Measurements from ENCODE around the gene ZP4. TPM values are rescaled to one million over a fixed set of nuclear protein-coding genes. Genes with fewer than 3 reads are reported as not detected.

Gene ZP4
- total and polyA plus RNA-seq, 10 donors, result not detected

GRCh38 chr1:237931581-237931980, 40.9 kb upstream of the ZP4 start:
- WGBS, 5 donors, result 17 to 33% (median 28%) methylated on average over 4 of the region's 4 CpGs
- intact Hi-C loops (cut with DNase I; ENCODE audit: low total_unique reads), result no loop called here
- no peaks in the 10 kb centered on the region for H3K4me1 ChIP-seq
- TF ChIP-seq POLR2AphosphoS5 (IDR thresholded peaks at IDR 0.05), result no peak
- TF ChIP-seq POLR2A (IDR thresholded peaks at IDR 0.05), result no peak
- no peak for TF ChIP-seq CTCF (IDR thresholded peaks at IDR 0.05 in 8 of 11, conservative IDR thresholded peaks at IDR 0.05 in 3 of 11)
- H3K4me3 ChIP-seq, result no peak overlapping the region
- DNase-seq, result no peak
- H3K9me3 ChIP-seq, result no peaks in the 10 kb centered on the region
- no peak overlapping the region for H3K27ac ChIP-seq
- no peaks in the 10 kb centered on the region for H3K36me3 ChIP-seq
- H3K27me3 ChIP-seq (replicated peaks in 1 of 7), result no peaks in the 10 kb centered on the region

- Histone ChIP-seq H3K9me3 (no peaks in the 10 kb centered on the region), H3K4me3 (no peak overlapping the region), H3K36me3 (no peaks in the 10 kb centered on the region), H3K4me1 (no peaks in the 10 kb centered on the region), H3K27ac (no peak overlapping the region), H3K27me3 (replicated peaks in 1 of 7) (no peaks in the 10 kb centered on the region)
- TF ChIP-seq CTCF (IDR thresholded peaks at IDR 0.05 in 8 of 11, conservative IDR thresholded peaks at IDR 0.05 in 3 of 11) (no peak), POLR2A (IDR thresholded peaks at IDR 0.05) (no peak), POLR2AphosphoS5 (IDR thresholded peaks at IDR 0.05) (no peak)
- 89 to 100% (median 90%) methylated on average over 1 to 15 of the region's 15 CpGs for WGBS, 5 donors
- DNase-seq, result no peak
- intact Hi-C loops (cut with DNase I; ENCODE audit: low total_unique reads), result no loop called here
Observed at GRCh38 chr1:237927198-237927597, 36.5 kb upstream of the ZP4 start.

- no peak overlapping the region for H3K4me3 ChIP-seq
- no peaks in the 10 kb centered on the region for H3K4me1 ChIP-seq
- intact Hi-C loops (cut with DNase I; ENCODE audit: low total_unique reads), result no loop called here
- DNase-seq, result no peak
- no peaks in the 10 kb centered on the region for H3K36me3 ChIP-seq
- H3K27me3 ChIP-seq (replicated peaks in 1 of 7), result no peaks in the 10 kb centered on the region
- no peak overlapping the region for H3K27ac ChIP-seq
- TF ChIP-seq POLR2AphosphoS5 (IDR thresholded peaks at IDR 0.05), result no peak
- no peak for TF ChIP-seq POLR2A (IDR thresholded peaks at IDR 0.05)
- no peak for TF ChIP-seq CTCF (IDR thresholded peaks at IDR 0.05 in 8 of 11, conservative IDR thresholded peaks at IDR 0.05 in 3 of 11)
- peaks cover 0 to 14% (median 0%) of the 10 kb centered on the region in 8 donors for H3K9me3 ChIP-seq
Observed at GRCh38 chr1:237921306-237921705, 30.6 kb upstream of the ZP4 start.

GRCh38 chr1:237913345-237913744, 22.6 kb upstream of the ZP4 start:
- DNase-seq, result no peak
- WGBS, 5 donors, result 85 to 94% (median 93%) methylated on average over 2 of the region's 2 CpGs
- Histone ChIP-seq H3K27ac (no peak overlapping the region), H3K4me3 (no peak overlapping the region), H3K4me1 (no peaks in the 10 kb centered on the region), H3K36me3 (no peaks in the 10 kb centered on the region), H3K9me3 (peaks cover 0 to 30% (median 16%) of the 10 kb centered on the region in 8 donors), H3K27me3 (replicated peaks in 1 of 7) (no peaks in the 10 kb centered on the region)
- TF ChIP-seq CTCF (IDR thresholded peaks at IDR 0.05 in 8 of 11, conservative IDR thresholded peaks at IDR 0.05 in 3 of 11), result no peak
- no peak for TF ChIP-seq POLR2AphosphoS5 (IDR thresholded peaks at IDR 0.05)
- TF ChIP-seq POLR2A (IDR thresholded peaks at IDR 0.05), result no peak
- intact Hi-C loops (cut with DNase I; ENCODE audit: low total_unique reads), result no loop called here
